GM23338 (cell line): ENCODE measurements around the gene NEU4. TPM values are rescaled to one million over a fixed set of nuclear protein-coding genes. Genes with fewer than 3 reads are reported as not detected.

Experiments
- ATAC-seq: fragments of 200-7000 bp; cut with Tn5 transposase; 3 replicates; pipeline ENCODE4 v1.9.1; 2020
- DNase-seq: peaks from one replicate; pipeline ENCODE4 v3.0.0-alpha.2; 2015; ENCODE audit warnings: low spot score
- H2AFZ ChIP-seq: fragments of 200-600 bp; sonication (generic); 2 replicates; pipeline ENCODE4 v1.8.0; 2016; ENCODE audit warnings: antibody characterized with exemption, mild to moderate bottlenecking, moderate library complexity
- H3F3A ChIP-seq: fragments of 200-600 bp; sonication (generic); replicated peaks from 2 replicates; pipeline ENCODE4 v1.8.0; 2017; ENCODE audit warnings: antibody characterized with exemption, mixed run types, low read depth
- H3K27ac ChIP-seq: fragments of 200-600 bp; sonication (generic); 2 replicates; pipeline ENCODE4 v1.6.1; 2016; ENCODE audit warnings: low read depth
- H3K27me3 ChIP-seq: fragments of 200-600 bp; sonication (generic); 2 replicates; pipeline ENCODE4 v1.8.0; 2016; ENCODE audit warnings: mild to moderate bottlenecking, mixed run types, moderate library complexity; ENCODE audit not compliant: insufficient read depth
- H3K36me3 ChIP-seq: fragments of 200-600 bp; sonication (generic); 2 replicates; pipeline ENCODE4 v1.8.0; 2016; ENCODE audit warnings: mild to moderate bottlenecking; ENCODE audit not compliant: insufficient read depth
- H3K4me1 ChIP-seq: fragments of 200-600 bp; sonication (generic); 2 replicates; pipeline ENCODE4 v1.8.0; 2016; ENCODE audit warnings: mild to moderate bottlenecking, moderate library complexity; ENCODE audit not compliant: insufficient read depth
- H3K4me2 ChIP-seq: fragments of 200-600 bp; sonication (generic); 2 replicates; pipeline ENCODE4 v1.7.1; 2017; ENCODE audit warnings: mixed run types
- H3K4me3 ChIP-seq: fragments of 200-600 bp; sonication (generic); 2 replicates; pipeline ENCODE4 v1.6.1; 2016; ENCODE audit warnings: mixed run types
- H3K79me2 ChIP-seq: fragments of 200-600 bp; sonication (generic); replicated peaks from 2 replicates; pipeline ENCODE4 v1.8.0; 2017; ENCODE audit warnings: mild to moderate bottlenecking; ENCODE audit not compliant: insufficient read depth
- H3K9me2 ChIP-seq: fragments of 200-600 bp; sonication (generic); 2 replicates; pipeline ENCODE4 v1.8.0; 2017; ENCODE audit not compliant: insufficient read depth
- H4K20me1 ChIP-seq: fragments of 200-600 bp; sonication (generic); replicated peaks from 2 replicates; pipeline ENCODE4 v1.8.0; 2017; ENCODE audit warnings: mild to moderate bottlenecking; ENCODE audit not compliant: insufficient read depth
- H3K27ac Mint-ChIP-seq: 2 replicates; pipeline ENCODE4 v1.8.0; 2020; ENCODE audit warnings: inconsistent platforms, mild to moderate bottlenecking, moderate library complexity, mixed read lengths
- H3K27me3 Mint-ChIP-seq: 3 replicates; pipeline ENCODE4 v1.8.0; 2022; ENCODE audit warnings: low read depth, mild to moderate bottlenecking, moderate library complexity, mixed read lengths, inconsistent platforms; ENCODE audit not compliant: insufficient read depth, poor library complexity
- H3K36me3 Mint-ChIP-seq: 3 replicates; pipeline ENCODE4 v1.8.0; 2021; ENCODE audit warnings: low read depth, mild to moderate bottlenecking, inconsistent platforms, moderate library complexity, mixed read lengths
- H3K4me1 Mint-ChIP-seq: 3 replicates; pipeline ENCODE4 v1.8.0; 2020; ENCODE audit warnings: mild to moderate bottlenecking, inconsistent platforms, mixed read lengths
- H3K4me3 Mint-ChIP-seq: 3 replicates; pipeline ENCODE4 v1.8.0; 2021; ENCODE audit warnings: moderate library complexity, mild to moderate bottlenecking, inconsistent platforms, mixed read lengths
- H3K9me3 Mint-ChIP-seq: 3 replicates; pipeline ENCODE4 v1.8.0; 2020; ENCODE audit warnings: moderate library complexity, mild to moderate bottlenecking, inconsistent platforms, mixed read lengths
- CREB1 ChIP-seq: fragments of 250-450 bp; sonication (Bioruptor Pico); IDR thresholded peaks from 2 replicates; pipeline ENCODE4 v1.5.0; 2020; ENCODE audit warnings: low read depth, mild to moderate bottlenecking, moderate library complexity
- EZH2 ChIP-seq: fragments of 200-600 bp; sonication (generic); IDR thresholded peaks from one replicate; pipeline ENCODE4 v1.8.0; 2017; ENCODE audit warnings: antibody characterized with exemption, mild to moderate bottlenecking, low read depth; ENCODE audit not compliant: unreplicated experiment
- EZH2phosphoT487 ChIP-seq: fragments of 200-600 bp; sonication (generic); IDR thresholded peaks from one replicate; pipeline ENCODE4 v1.8.1; 2018; ENCODE audit warnings: antibody characterized with exemption; ENCODE audit not compliant: unreplicated experiment
- JUNB ChIP-seq: IDR thresholded peaks from one replicate; pipeline ENCODE4 v1.6.1; 2016; ENCODE audit warnings: antibody characterized with exemption; ENCODE audit not compliant: unreplicated experiment
- NANOG ChIP-seq: IDR thresholded peaks from 2 replicates; pipeline ENCODE4 v1.6.1; 2016; ENCODE audit warnings: antibody characterized with exemption, borderline replicate concordance
- POLR2AphosphoS5 ChIP-seq: IDR thresholded peaks from 2 replicates; pipeline ENCODE4 v1.6.1; 2016; ENCODE audit warnings: antibody characterized with exemption, low read depth
- STAT1 ChIP-seq: IDR thresholded peaks from one replicate; pipeline ENCODE4 v1.6.1; 2016; ENCODE audit warnings: antibody characterized with exemption; ENCODE audit not compliant: unreplicated experiment
- ZNF114 ChIP-seq: fragments of 250-450 bp; sonication (Bioruptor Pico); IDR thresholded peaks from 2 replicates; pipeline ENCODE4 v1.5.0; 2020; ENCODE audit warnings: mild to moderate bottlenecking, moderate library complexity
- ZNF331 ChIP-seq: fragments of 250-450 bp; sonication (Bioruptor Pico); IDR thresholded peaks from 2 replicates; pipeline ENCODE4 v1.5.0; 2020; ENCODE audit warnings: low read depth, mild to moderate bottlenecking, moderate library complexity
- polyA plus RNA-seq: library from polyadenylated mRNA; unstranded; fragments of >200 nt; fragmentation: Nextera tagmentation; extraction: Ambion mirVana; gene quantifications from 2 replicates; pipeline ENCODE4 v1.2.1, GENCODE V29; 2016
- total RNA-seq: library from RNA; depleted of rRNA; stranded (reverse); fragments of >200 nt; shearing (Covaris generic); gene quantifications from 2 replicates; pipeline ENCODE4 v1.2.3, GENCODE V29; 2014
- TF ChIP-seq, protein P1 (sequence below): IDR thresholded peaks from 2 replicates; pipeline ENCODE4 v1.6.1; 2016; ENCODE audit warnings: antibody characterized with exemption
- TF ChIP-seq, protein P2 (sequence below), 2 experiments: fragments of 200-600 bp in 1 of 2; sonication (generic) in 1 of 2; conservative IDR thresholded peaks; 2 replicates each; pipeline versions ENCODE4 v1.5.1 to v1.6.1; 2016 to 2017; ENCODE audit warnings: antibody characterized with exemption in 2 of 2, low read depth in 2 of 2, mild to moderate bottlenecking in 2 of 2, moderate library complexity in 1 of 2
- TF ChIP-seq, protein P3 (sequence below): IDR thresholded peaks from one replicate; pipeline ENCODE4 v1.6.1; 2018; ENCODE audit warnings: antibody characterized with exemption; ENCODE audit not compliant: unreplicated experiment
- TF ChIP-seq, protein P4 (sequence below): fragments of 250-450 bp; sonication (Bioruptor Pico); IDR thresholded peaks from 2 replicates; pipeline ENCODE4 v1.5.0; 2020; ENCODE audit warnings: mild to moderate bottlenecking, moderate library complexity

Gene NEU4
- total and polyA plus RNA-seq, 2 experiments from 2014 or later = 0.29 to 1.2 TPM

DNA sequence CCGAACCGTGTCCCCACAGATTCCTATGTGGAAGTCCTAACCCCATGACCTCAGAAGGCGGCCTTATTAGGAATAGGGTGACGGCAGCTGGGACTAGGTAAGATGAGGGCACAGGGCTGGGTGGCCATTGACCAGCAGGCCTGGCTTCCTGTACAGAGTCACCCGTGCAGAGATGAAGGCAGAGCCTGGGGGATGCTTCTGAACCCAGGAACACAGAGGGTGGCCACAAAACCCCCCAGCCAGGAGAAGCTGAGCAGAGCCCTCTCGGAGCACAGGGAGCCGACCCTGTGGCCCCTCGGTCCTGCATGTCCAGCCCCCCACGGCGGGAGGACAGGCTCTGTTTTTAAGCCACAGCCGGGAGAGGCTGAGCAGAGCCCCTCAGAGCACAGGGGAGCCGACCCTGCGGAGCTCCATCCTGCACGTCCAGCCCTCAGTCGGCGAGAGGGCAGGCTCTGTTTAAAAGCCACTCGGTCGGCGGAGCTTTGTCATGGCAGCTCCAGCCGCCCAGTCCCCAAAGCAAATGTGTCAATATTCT lies 47.0 kb downstream of the NEU4 start:
- H3K4me3 Mint-ChIP-seq = no peak overlapping the region
- no peak overlapping the region for H3K4me3 ChIP-seq

More for the DNA sequence above, 47.0 kb downstream of the NEU4 start:
- no peak for ATAC-seq
- no peak for DNase-seq
- no peaks in the 10 kb centered on the region for H3K9me2 ChIP-seq
- H2AFZ ChIP-seq = no peak overlapping the region
- H3K79me2 ChIP-seq = no peaks in the 10 kb centered on the region
- H3K36me3 ChIP-seq = no peaks in the 10 kb centered on the region
- H3K4me2 ChIP-seq = no peak overlapping the region
- 0 out of 2 replicates have a peak, but pooled peaks cover 4% of the 10 kb centered on the region for H3F3A ChIP-seq
- no peaks in the 10 kb centered on the region for H4K20me1 ChIP-seq
- peaks cover 6% of the 10 kb centered on the region for H3K27me3 Mint-ChIP-seq
- no peak overlapping the region for H3K27ac ChIP-seq
- H3K27ac Mint-ChIP-seq = no peak overlapping the region
- no peak for TF ChIP-seq NANOG
- TF ChIP-seq POLR2AphosphoS5 = no peak
- TF ChIP-seq, protein P1, sequence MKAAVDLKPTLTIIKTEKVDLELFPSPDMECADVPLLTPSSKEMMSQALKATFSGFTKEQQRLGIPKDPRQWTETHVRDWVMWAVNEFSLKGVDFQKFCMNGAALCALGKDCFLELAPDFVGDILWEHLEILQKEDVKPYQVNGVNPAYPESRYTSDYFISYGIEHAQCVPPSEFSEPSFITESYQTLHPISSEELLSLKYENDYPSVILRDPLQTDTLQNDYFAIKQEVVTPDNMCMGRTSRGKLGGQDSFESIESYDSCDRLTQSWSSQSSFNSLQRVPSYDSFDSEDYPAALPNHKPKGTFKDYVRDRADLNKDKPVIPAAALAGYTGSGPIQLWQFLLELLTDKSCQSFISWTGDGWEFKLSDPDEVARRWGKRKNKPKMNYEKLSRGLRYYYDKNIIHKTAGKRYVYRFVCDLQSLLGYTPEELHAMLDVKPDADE = no peak
- TF ChIP-seq, protein P2, sequence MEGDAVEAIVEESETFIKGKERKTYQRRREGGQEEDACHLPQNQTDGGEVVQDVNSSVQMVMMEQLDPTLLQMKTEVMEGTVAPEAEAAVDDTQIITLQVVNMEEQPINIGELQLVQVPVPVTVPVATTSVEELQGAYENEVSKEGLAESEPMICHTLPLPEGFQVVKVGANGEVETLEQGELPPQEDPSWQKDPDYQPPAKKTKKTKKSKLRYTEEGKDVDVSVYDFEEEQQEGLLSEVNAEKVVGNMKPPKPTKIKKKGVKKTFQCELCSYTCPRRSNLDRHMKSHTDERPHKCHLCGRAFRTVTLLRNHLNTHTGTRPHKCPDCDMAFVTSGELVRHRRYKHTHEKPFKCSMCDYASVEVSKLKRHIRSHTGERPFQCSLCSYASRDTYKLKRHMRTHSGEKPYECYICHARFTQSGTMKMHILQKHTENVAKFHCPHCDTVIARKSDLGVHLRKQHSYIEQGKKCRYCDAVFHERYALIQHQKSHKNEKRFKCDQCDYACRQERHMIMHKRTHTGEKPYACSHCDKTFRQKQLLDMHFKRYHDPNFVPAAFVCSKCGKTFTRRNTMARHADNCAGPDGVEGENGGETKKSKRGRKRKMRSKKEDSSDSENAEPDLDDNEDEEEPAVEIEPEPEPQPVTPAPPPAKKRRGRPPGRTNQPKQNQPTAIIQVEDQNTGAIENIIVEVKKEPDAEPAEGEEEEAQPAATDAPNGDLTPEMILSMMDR (conservative IDR thresholded peaks at IDR 0.05; ENCODE audit: low read depth in 2 of 2) = no peak
- TF ChIP-seq JUNB = no peak
- no peak for TF ChIP-seq CREB1 (CRISPR knock-in tag)
- TF ChIP-seq, protein P3, sequence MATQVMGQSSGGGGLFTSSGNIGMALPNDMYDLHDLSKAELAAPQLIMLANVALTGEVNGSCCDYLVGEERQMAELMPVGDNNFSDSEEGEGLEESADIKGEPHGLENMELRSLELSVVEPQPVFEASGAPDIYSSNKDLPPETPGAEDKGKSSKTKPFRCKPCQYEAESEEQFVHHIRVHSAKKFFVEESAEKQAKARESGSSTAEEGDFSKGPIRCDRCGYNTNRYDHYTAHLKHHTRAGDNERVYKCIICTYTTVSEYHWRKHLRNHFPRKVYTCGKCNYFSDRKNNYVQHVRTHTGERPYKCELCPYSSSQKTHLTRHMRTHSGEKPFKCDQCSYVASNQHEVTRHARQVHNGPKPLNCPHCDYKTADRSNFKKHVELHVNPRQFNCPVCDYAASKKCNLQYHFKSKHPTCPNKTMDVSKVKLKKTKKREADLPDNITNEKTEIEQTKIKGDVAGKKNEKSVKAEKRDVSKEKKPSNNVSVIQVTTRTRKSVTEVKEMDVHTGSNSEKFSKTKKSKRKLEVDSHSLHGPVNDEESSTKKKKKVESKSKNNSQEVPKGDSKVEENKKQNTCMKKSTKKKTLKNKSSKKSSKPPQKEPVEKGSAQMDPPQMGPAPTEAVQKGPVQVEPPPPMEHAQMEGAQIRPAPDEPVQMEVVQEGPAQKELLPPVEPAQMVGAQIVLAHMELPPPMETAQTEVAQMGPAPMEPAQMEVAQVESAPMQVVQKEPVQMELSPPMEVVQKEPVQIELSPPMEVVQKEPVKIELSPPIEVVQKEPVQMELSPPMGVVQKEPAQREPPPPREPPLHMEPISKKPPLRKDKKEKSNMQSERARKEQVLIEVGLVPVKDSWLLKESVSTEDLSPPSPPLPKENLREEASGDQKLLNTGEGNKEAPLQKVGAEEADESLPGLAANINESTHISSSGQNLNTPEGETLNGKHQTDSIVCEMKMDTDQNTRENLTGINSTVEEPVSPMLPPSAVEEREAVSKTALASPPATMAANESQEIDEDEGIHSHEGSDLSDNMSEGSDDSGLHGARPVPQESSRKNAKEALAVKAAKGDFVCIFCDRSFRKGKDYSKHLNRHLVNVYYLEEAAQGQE = no peak
- TF ChIP-seq, protein P4, sequence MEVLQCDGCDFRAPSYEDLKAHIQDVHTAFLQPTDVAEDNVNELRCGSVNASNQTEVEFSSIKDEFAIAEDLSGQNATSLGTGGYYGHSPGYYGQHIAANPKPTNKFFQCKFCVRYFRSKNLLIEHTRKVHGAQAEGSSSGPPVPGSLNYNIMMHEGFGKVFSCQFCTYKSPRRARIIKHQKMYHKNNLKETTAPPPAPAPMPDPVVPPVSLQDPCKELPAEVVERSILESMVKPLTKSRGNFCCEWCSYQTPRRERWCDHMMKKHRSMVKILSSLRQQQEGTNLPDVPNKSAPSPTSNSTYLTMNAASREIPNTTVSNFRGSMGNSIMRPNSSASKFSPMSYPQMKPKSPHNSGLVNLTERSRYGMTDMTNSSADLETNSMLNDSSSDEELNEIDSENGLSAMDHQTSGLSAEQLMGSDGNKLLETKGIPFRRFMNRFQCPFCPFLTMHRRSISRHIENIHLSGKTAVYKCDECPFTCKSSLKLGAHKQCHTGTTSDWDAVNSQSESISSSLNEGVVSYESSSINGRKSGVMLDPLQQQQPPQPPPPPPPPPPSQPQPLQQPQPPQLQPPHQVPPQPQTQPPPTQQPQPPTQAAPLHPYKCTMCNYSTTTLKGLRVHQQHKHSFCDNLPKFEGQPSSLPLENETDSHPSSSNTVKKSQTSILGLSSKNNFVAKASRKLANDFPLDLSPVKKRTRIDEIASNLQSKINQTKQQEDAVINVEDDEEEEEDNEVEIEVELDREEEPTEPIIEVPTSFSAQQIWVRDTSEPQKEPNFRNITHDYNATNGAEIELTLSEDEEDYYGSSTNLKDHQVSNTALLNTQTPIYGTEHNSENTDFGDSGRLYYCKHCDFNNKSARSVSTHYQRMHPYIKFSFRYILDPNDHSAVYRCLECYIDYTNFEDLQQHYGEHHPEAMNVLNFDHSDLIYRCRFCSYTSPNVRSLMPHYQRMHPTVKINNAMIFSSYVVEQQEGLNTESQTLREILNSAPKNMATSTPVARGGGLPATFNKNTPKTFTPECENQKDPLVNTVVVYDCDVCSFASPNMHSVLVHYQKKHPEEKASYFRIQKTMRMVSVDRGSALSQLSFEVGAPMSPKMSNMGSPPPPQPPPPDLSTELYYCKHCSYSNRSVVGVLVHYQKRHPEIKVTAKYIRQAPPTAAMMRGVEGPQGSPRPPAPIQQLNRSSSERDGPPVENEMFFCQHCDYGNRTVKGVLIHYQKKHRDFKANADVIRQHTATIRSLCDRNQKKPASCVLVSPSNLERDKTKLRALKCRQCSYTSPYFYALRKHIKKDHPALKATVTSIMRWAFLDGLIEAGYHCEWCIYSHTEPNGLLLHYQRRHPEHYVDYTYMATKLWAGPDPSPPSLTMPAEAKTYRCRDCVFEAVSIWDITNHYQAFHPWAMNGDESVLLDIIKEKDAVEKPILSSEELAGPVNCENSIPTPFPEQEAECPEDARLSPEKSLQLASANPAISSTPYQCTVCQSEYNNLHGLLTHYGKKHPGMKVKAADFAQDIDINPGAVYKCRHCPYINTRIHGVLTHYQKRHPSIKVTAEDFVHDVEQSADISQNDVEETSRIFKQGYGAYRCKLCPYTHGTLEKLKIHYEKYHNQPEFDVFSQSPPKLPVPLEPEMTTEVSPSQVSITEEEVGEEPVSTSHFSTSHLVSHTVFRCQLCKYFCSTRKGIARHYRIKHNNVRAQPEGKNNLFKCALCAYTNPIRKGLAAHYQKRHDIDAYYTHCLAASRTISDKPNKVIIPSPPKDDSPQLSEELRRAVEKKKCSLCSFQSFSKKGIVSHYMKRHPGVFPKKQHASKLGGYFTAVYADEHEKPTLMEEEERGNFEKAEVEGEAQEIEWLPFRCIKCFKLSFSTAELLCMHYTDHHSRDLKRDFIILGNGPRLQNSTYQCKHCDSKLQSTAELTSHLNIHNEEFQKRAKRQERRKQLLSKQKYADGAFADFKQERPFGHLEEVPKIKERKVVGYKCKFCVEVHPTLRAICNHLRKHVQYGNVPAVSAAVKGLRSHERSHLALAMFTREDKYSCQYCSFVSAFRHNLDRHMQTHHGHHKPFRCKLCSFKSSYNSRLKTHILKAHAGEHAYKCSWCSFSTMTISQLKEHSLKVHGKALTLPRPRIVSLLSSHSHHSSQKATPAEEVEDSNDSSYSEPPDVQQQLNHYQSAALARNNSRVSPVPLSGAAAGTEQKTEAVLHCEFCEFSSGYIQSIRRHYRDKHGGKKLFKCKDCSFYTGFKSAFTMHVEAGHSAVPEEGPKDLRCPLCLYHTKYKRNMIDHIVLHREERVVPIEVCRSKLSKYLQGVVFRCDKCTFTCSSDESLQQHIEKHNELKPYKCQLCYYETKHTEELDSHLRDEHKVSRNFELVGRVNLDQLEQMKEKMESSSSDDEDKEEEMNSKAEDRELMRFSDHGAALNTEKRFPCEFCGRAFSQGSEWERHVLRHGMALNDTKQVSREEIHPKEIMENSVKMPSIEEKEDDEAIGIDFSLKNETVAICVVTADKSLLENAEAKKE (CRISPR knock-in tag) = no peak
- no peak for TF ChIP-seq ZNF114 (CRISPR knock-in tag)
- TF ChIP-seq STAT1 = no peak
- no peak for TF ChIP-seq EZH2phosphoT487
- TF ChIP-seq ZNF331 (CRISPR knock-in tag) = no peak
- TF ChIP-seq EZH2 = no peak
- H3K27me3 ChIP-seq = no peaks in the 10 kb centered on the region
- peaks cover 7% of the 10 kb centered on the region; the same call in 1 of the 2 replicates for H3K4me1 ChIP-seq
- no peaks in the 10 kb centered on the region; the same call in 2 of the 3 replicates for H3K9me3 Mint-ChIP-seq
- H3K4me1 Mint-ChIP-seq = peaks cover 3% of the 10 kb centered on the region
- H3K36me3 Mint-ChIP-seq = no peaks in the 10 kb centered on the region
